ENCODE results near the gene FAM13B. TPM values are rescaled to one million over a fixed set of nuclear protein-coding genes. Genes with fewer than 3 reads are reported as not detected.

Gene FAM13B
- total RNA-seq, 2 donors from 2014 or later, result 15.4 to 17.5 TPM

- Histone ChIP-seq H3K9ac (ENCODE audit: low read depth in 2 of 2, low read length in 2 of 2) (no peak overlapping the region), H3K36me3 (peaks cover 19% of the 10 kb centered on the region), H3K9me3 (no peaks in the 10 kb centered on the region), H3K4me3 (no peak overlapping the region), H3K4me1 (no peaks in the 10 kb centered on the region), H3K27me3 (no peaks in the 10 kb centered on the region), H3K27ac (no peak overlapping the region)
- TF ChIP-seq CTCF (IDR thresholded peaks at IDR 0.05), result no peak
- intact Hi-C loops (cut with DNase I), result no loop called here
- no peak for DNase-seq
These were observed 94.1 kb downstream of the FAM13B start for GRCh38 chr5:137938751-137939143.

GRCh38 chr5:137937994-137938750 is 94.7 kb downstream of the FAM13B start:
- H3K36me3 ChIP-seq, result peaks cover 19% of the 10 kb centered on the region
- no peaks in the 10 kb centered on the region for H3K9me3 ChIP-seq
- no peak overlapping the region for H3K27ac ChIP-seq
- no peak for DNase-seq
- no peak overlapping the region for H3K9ac ChIP-seq (ENCODE audit: low read depth in 2 of 2, low read length in 2 of 2)
- H3K27me3 ChIP-seq, result no peaks in the 10 kb centered on the region
- TF ChIP-seq CTCF (IDR thresholded peaks at IDR 0.05), result no peak
- H3K4me1 ChIP-seq, result no peaks in the 10 kb centered on the region
- intact Hi-C loops (cut with DNase I), result no loop called here
- H3K4me3 ChIP-seq, result no peak overlapping the region

GRCh38 chr5:137935694-137936093 is 97.2 kb downstream of the FAM13B start:
- Histone ChIP-seq H3K27me3 (no peaks in the 10 kb centered on the region), H3K27ac (no peak overlapping the region), H3K9me3 (no peaks in the 10 kb centered on the region), H3K9ac (ENCODE audit: low read depth in 2 of 2, low read length in 2 of 2) (no peak overlapping the region), H3K4me1 (no peaks in the 10 kb centered on the region), H3K36me3 (peaks cover 8% of the 10 kb centered on the region), H3K4me3 (no peak overlapping the region)
- DNase-seq, result no peak
- TF ChIP-seq CTCF (IDR thresholded peaks at IDR 0.05), result no peak
- intact Hi-C loops (cut with DNase I), result no loop called here

- DNase-seq, result no peak
- H3K9ac ChIP-seq (ENCODE audit: low read depth in 2 of 2, low read length in 2 of 2), result no peak overlapping the region
- TF ChIP-seq CTCF (IDR thresholded peaks at IDR 0.05), result no peak
- H3K27ac ChIP-seq, result no peak overlapping the region
- H3K27me3 ChIP-seq, result no peaks in the 10 kb centered on the region
- no peaks in the 10 kb centered on the region for H3K9me3 ChIP-seq
- intact Hi-C loops (cut with DNase I), result no loop called here
- H3K4me1 ChIP-seq, result no peaks in the 10 kb centered on the region
- peaks cover 8% of the 10 kb centered on the region for H3K36me3 ChIP-seq
- no peak overlapping the region for H3K4me3 ChIP-seq
These were observed 97.7 kb downstream of the FAM13B start for GRCh38 chr5:137935190-137935589.

GRCh38 chr5:137933491-137933911 is 99.4 kb downstream of the FAM13B start:
- intact Hi-C loops (cut with DNase I), result no loop called here
- no peak for DNase-seq
- no peak overlapping the region for H3K9ac ChIP-seq (ENCODE audit: low read depth in 2 of 2, low read length in 2 of 2)
- H3K27me3 ChIP-seq, result no peaks in the 10 kb centered on the region
- no peak overlapping the region for H3K4me3 ChIP-seq
- H3K36me3 ChIP-seq, result peaks cover 2% of the 10 kb centered on the region
- no peak for TF ChIP-seq CTCF (IDR thresholded peaks at IDR 0.05)
- H3K4me1 ChIP-seq, result no peaks in the 10 kb centered on the region
- H3K27ac ChIP-seq, result no peak overlapping the region
- H3K9me3 ChIP-seq, result no peaks in the 10 kb centered on the region

All from colonic mucosa (tissue), 4 donors.